Right atrium auricular region (tissue), 2 donors: ENCODE measurements around the gene CXCL16. TPM values are rescaled to one million over a fixed set of nuclear protein-coding genes. Genes with fewer than 3 reads are reported as not detected.

Experiments
- DNase-seq: peaks from one replicate; pipeline ENCODE4 v3.0.0-alpha.2; 2019; ENCODE audit warnings: low spot score
- H3K27ac ChIP-seq, 2 donors: fragments of 200-600 bp; sonication (generic); 1 replicate in 1 of 2; 2 replicates in 1 of 2; pipeline ENCODE4 v1.5.1; 2016 to 2019
- H3K27me3 ChIP-seq, 2 donors: fragments of 200-600 bp; sonication (generic); one replicate each; pipeline versions ENCODE4 v1.5.1 to v1.6.0; 2017 to 2019
- H3K36me3 ChIP-seq: fragments of 200-600 bp; sonication (generic); one replicate; pipeline ENCODE4 v1.5.1; 2016
- H3K4me1 ChIP-seq, 2 donors: fragments of 200-600 bp; sonication (generic); one replicate each; pipeline versions ENCODE4 v1.5.1 to v1.6.0; 2017 to 2019
- H3K4me3 ChIP-seq, 2 donors: fragments of 200-600 bp; sonication (generic); 1 replicate in 1 of 2; 2 replicates in 1 of 2; pipeline ENCODE4 v1.5.1; 2017 to 2019; ENCODE audit warnings: mild to moderate bottlenecking in 1 of 2, moderate library complexity in 1 of 2
- H3K9me3 ChIP-seq, 2 donors: fragments of 200-600 bp; sonication (generic); one replicate each; pipeline ENCODE4 v1.5.1; 2019
- total RNA-seq, 2 donors: library from RNA; depleted of rRNA; stranded (reverse); fragments of >200 nt; gene quantifications; one replicate each; pipeline ENCODE4 v1.1.0, GENCODE V29; 2016
- TF ChIP-seq, protein P1 (sequence below), 2 donors: fragments of 200-600 bp; sonication (generic); IDR thresholded peaks; one replicate each; pipeline ENCODE4 v1.5.1; 2019; ENCODE audit warnings: antibody characterized with exemption in 2 of 2

CXCL16 gene
- total RNA-seq, 2 donors from 2014 or later: 5.2 to 12.4 TPM

DNA sequence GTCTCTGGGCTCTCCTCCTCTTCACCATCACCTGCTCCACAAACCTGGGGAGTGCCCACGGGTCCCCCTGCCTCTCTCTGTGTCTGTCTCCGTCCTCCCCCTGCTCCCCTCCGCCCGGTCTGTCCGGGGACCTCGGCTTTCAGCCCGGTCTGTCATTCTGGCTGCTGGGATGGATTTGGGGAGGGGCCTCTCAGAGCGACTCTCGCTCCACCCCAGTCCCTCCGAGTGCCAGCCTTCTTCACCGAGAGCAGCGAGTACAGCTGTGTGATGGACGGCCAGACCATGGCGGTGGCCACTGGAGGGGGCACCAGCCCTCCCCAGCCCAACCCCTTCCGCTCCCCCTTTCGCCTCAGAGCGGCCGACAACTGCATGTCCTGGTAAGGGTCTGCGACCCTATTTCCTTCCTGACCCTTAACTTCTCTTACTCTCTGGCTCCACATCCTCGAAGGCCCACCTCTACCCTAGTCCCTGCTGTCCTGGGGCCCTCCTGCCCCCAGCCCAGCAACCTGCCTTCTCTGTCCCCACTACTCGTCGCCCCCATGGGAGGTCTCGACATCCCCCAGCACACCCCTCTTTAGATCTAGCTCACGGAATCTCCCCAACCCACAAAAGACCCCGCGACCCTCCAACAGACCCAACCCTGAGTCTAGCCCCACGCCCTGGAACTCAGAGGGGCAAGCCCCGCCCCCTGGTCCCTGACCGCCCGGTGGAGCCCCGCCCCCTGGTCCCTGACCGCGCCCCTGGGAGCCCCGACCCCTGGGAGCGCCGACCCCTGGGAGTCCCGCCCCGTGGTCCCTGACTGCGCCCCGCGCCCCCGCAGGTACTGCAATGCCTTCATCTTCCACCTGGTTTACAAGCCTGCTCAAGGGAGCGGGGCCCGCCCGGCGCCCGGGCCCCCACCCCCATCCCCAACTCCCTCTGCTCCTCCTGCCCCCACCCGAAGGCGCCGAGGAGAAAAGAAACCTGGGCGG is 5.6 kb upstream of the CXCL16 start:
- H3K4me1 ChIP-seq: peaks cover 0 to 20% of the 10 kb centered on the region in 2 donors
- DNase-seq: no peak
- H3K27ac ChIP-seq: no peak overlapping the region
- no peak overlapping the region for H3K4me3 ChIP-seq
- TF ChIP-seq, protein P1, sequence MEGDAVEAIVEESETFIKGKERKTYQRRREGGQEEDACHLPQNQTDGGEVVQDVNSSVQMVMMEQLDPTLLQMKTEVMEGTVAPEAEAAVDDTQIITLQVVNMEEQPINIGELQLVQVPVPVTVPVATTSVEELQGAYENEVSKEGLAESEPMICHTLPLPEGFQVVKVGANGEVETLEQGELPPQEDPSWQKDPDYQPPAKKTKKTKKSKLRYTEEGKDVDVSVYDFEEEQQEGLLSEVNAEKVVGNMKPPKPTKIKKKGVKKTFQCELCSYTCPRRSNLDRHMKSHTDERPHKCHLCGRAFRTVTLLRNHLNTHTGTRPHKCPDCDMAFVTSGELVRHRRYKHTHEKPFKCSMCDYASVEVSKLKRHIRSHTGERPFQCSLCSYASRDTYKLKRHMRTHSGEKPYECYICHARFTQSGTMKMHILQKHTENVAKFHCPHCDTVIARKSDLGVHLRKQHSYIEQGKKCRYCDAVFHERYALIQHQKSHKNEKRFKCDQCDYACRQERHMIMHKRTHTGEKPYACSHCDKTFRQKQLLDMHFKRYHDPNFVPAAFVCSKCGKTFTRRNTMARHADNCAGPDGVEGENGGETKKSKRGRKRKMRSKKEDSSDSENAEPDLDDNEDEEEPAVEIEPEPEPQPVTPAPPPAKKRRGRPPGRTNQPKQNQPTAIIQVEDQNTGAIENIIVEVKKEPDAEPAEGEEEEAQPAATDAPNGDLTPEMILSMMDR (IDR thresholded peaks at IDR 0.05): no peak
- no peaks in the 10 kb centered on the region for H3K9me3 ChIP-seq
- peaks cover 5 to 14% of the 10 kb centered on the region in 2 donors for H3K27me3 ChIP-seq
- no peaks in the 10 kb centered on the region for H3K36me3 ChIP-seq

DNA sequence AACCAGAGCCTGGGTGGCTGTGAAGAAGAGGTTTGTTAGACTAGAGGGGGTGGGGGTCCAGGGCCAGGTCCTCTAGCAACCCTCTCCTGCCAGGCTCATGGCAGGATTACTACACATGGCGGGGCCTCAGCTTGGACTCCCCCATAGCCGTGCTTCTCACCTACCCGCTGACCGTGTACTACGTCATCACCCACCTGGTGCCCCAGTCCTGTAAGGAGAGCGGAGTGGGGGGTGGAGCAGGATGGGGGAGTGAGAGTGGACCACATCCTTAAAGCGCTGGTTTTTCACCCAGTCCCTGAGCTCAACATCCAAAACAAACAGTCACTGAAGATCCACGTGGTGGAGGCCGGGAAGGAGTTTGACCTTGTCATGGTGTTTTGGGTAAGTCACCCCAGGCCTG is 4.2 kb upstream of the CXCL16 start:
- DNase-seq: no peak
- Histone ChIP-seq H3K4me1 (peaks cover 0 to 27% of the 10 kb centered on the region in 2 donors), H3K4me3 (no peak overlapping the region), H3K9me3 (no peaks in the 10 kb centered on the region), H3K27me3 (peaks cover 5 to 14% of the 10 kb centered on the region in 2 donors), H3K36me3 (no peaks in the 10 kb centered on the region), H3K27ac (no peak overlapping the region)
- TF ChIP-seq, protein P1 (IDR thresholded peaks at IDR 0.05): no peak

DNA sequence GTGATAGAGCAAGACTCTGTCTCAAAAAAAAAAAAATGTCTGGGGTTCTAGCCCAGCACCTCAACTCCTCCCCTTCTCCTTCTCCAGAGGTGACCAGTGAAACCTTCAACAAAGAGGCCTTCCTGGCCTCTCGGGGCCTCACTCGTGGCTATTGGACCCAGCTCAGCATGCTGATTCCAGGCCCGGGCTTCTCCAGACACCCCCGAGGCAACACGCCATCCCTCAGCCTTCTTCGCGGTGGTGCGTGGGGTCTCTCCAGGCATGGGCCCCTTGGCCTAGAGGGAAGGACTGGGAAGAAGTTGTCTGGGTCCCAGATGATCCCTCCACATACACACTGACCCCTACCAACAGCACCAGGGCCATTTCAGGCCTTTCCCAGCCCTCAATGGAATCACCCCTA is 3.5 kb upstream of the CXCL16 start:
- H3K36me3 ChIP-seq: no peaks in the 10 kb centered on the region
- TF ChIP-seq, protein P1 (IDR thresholded peaks at IDR 0.05): no peak
- peaks cover 0 to 31% of the 10 kb centered on the region in 2 donors for H3K4me1 ChIP-seq
- H3K9me3 ChIP-seq: no peaks in the 10 kb centered on the region
- H3K27me3 ChIP-seq: peaks cover 5 to 14% of the 10 kb centered on the region in 2 donors
- no peak for DNase-seq
- no peak overlapping the region for H3K27ac ChIP-seq
- H3K4me3 ChIP-seq: no peak overlapping the region

DNA sequence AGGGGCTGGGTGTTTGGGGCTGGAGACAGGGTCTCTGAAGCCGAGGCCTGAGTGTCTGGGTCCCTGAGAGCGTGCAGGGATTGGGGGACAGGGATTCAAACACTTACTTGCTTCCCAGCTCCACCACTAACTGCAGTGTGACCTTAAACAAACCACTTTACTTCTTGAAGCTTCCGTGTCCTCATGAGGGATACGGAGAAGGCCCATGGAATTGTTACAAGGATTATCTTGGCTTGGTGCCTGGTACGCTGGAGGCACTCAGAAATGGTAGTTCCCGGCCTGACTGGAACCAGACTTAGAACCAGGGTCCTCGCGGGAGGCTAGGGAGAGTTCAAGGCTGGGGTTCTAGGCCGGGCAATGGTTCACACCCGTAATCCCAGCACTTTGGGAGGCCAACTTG is 2.9 kb upstream of the CXCL16 start:
- no peaks in the 10 kb centered on the region for H3K36me3 ChIP-seq
- no peak for DNase-seq
- TF ChIP-seq, protein P1 (IDR thresholded peaks at IDR 0.05): no peak
- H3K4me3 ChIP-seq: no peak overlapping the region
- peaks cover 0 to 26% of the 10 kb centered on the region in 2 donors for H3K4me1 ChIP-seq
- H3K27me3 ChIP-seq: peaks cover 5 to 14% of the 10 kb centered on the region in 2 donors
- no peaks in the 10 kb centered on the region for H3K9me3 ChIP-seq
- H3K27ac ChIP-seq: no peak overlapping the region

DNA sequence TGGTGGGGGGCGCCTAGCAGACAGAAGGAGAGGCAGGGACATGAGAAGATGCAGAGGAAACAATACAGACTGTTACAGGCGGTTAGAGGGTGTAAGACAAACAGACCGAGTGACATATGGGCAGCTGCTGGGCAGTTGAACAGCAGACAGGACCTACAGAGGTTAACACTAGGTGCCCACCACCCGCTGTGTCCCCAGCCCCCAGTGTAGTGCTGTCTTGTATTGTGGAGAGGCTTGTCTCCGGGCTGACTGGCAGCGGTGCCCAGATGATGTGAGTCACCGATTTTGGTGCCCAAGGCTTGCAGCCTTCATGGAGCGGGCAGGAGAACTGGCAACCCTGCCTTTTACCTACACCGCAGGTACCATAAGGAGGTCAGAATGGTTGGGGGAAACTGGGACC is 2.4 kb upstream of the CXCL16 start:
- TF ChIP-seq, protein P1 (IDR thresholded peaks at IDR 0.05): no peak

More for the DNA sequence above, 2.4 kb upstream of the CXCL16 start:
- Histone ChIP-seq H3K27ac (no peak overlapping the region), H3K9me3 (no peaks in the 10 kb centered on the region), H3K36me3 (no peaks in the 10 kb centered on the region), H3K4me3 (no peak overlapping the region), H3K4me1 (peaks cover 0 to 25% of the 10 kb centered on the region in 2 donors), H3K27me3 (peaks cover 5 to 14% of the 10 kb centered on the region in 2 donors)
- DNase-seq: no peak
